ENCODE data around the gene TENM4.

Gene TENM4

GRCh38 chr11:79486242-79486984 lies 45.6 kb upstream of the TENM4 start:
- H3K27me3 ChIP-seq (ENCODE audit: insufficient read depth, low read length, poor library complexity), result peaks cover 7% of the 10 kb centered on the region
- no peaks in the 10 kb centered on the region for H3K9me3 ChIP-seq (ENCODE audit: insufficient read depth, low read length, severe bottlenecking)
- ATAC-seq (ENCODE audit: insufficient read depth, low read depth) (0 out of 3 replicates have a peak, but pooled peaks have one; percentile 50), DNase-seq (no peak)
- H3K9ac ChIP-seq (ENCODE audit: low read depth, low read length), result no peak overlapping the region
- no peaks in the 10 kb centered on the region for H4K20me1 ChIP-seq (ENCODE audit: insufficient read depth, low read length)
- no peak overlapping the region for H3K27ac ChIP-seq (ENCODE audit: low read length)
- H2AFZ ChIP-seq (ENCODE audit: low read depth, low read length), result no peak overlapping the region
- H3K4me3 ChIP-seq (ENCODE audit: low read depth in 1 of 2, low read length in 2 of 2), result no peak overlapping the region
- H3K36me3 ChIP-seq (ENCODE audit: insufficient read depth, low read length), result no peaks in the 10 kb centered on the region
- H3K4me1 ChIP-seq (ENCODE audit: insufficient read depth, low read length), result no peaks in the 10 kb centered on the region
- H3K4me2 ChIP-seq (ENCODE audit: insufficient read depth, low read length), result no peak overlapping the region
- H3K79me2 ChIP-seq (ENCODE audit: insufficient read depth, low read length), result no peaks in the 10 kb centered on the region
- TF ChIP-seq EZH2 (IDR thresholded peaks at IDR 0.05; ENCODE audit: borderline replicate concordance, low read depth, low read length, severe bottlenecking), result no peak
- TF ChIP-seq CTCF (IDR thresholded peaks at IDR 0.05; ENCODE audit: borderline replicate concordance, extremely low read depth, low read length, poor library complexity, severe bottlenecking), result no peak

GRCh38 chr11:79485694-79486093 lies 44.9 kb upstream of the TENM4 start:
- no peak overlapping the region for H2AFZ ChIP-seq (ENCODE audit: low read depth, low read length)

GRCh38 chr11:79484872-79485271 lies 44.0 kb upstream of the TENM4 start:
- Histone ChIP-seq H3K36me3 (ENCODE audit: insufficient read depth, low read length) (no peaks in the 10 kb centered on the region), H3K4me3 (ENCODE audit: low read depth in 1 of 2, low read length in 2 of 2) (no peak overlapping the region), H4K20me1 (ENCODE audit: insufficient read depth, low read length) (no peaks in the 10 kb centered on the region), H3K27ac (ENCODE audit: low read length) (no peak overlapping the region), H3K4me1 (ENCODE audit: insufficient read depth, low read length) (no peaks in the 10 kb centered on the region), H3K79me2 (ENCODE audit: insufficient read depth, low read length) (no peaks in the 10 kb centered on the region), H2AFZ (ENCODE audit: low read depth, low read length) (no peak overlapping the region), H3K4me2 (ENCODE audit: insufficient read depth, low read length) (no peak overlapping the region), H3K27me3 (ENCODE audit: insufficient read depth, low read length, poor library complexity) (peaks cover 5% of the 10 kb centered on the region), H3K9me3 (ENCODE audit: insufficient read depth, low read length, severe bottlenecking) (no peaks in the 10 kb centered on the region), H3K9ac (ENCODE audit: low read depth, low read length) (no peak overlapping the region)
- no peak for TF ChIP-seq CTCF (IDR thresholded peaks at IDR 0.05; ENCODE audit: borderline replicate concordance, extremely low read depth, low read length, poor library complexity, severe bottlenecking)
- no peak for TF ChIP-seq EZH2 (IDR thresholded peaks at IDR 0.05; ENCODE audit: borderline replicate concordance, low read depth, low read length, severe bottlenecking)
- DNase-seq, result no peak
- no peak for ATAC-seq (ENCODE audit: insufficient read depth, low read depth)

More at GRCh38 chr11:79485694-79486093, 44.9 kb upstream of the TENM4 start:
- H3K4me2 ChIP-seq (ENCODE audit: insufficient read depth, low read length), result no peak overlapping the region
- no peak overlapping the region for H3K9ac ChIP-seq (ENCODE audit: low read depth, low read length)
- H3K36me3 ChIP-seq (ENCODE audit: insufficient read depth, low read length), result no peaks in the 10 kb centered on the region
- no peak overlapping the region for H3K4me3 ChIP-seq (ENCODE audit: low read depth in 1 of 2, low read length in 2 of 2)
- no peak for DNase-seq
- no peak for TF ChIP-seq CTCF (IDR thresholded peaks at IDR 0.05; ENCODE audit: borderline replicate concordance, extremely low read depth, low read length, poor library complexity, severe bottlenecking)
- no peak for TF ChIP-seq EZH2 (IDR thresholded peaks at IDR 0.05; ENCODE audit: borderline replicate concordance, low read depth, low read length, severe bottlenecking)
- no peak overlapping the region for H3K27ac ChIP-seq (ENCODE audit: low read length)
- no peak for ATAC-seq (ENCODE audit: insufficient read depth, low read depth)
- H3K27me3 ChIP-seq (ENCODE audit: insufficient read depth, low read length, poor library complexity), result peaks cover 7% of the 10 kb centered on the region
- H3K4me1 ChIP-seq (ENCODE audit: insufficient read depth, low read length), result no peaks in the 10 kb centered on the region
- H4K20me1 ChIP-seq (ENCODE audit: insufficient read depth, low read length), result no peaks in the 10 kb centered on the region
- H3K9me3 ChIP-seq (ENCODE audit: insufficient read depth, low read length, severe bottlenecking), result no peaks in the 10 kb centered on the region
- no peaks in the 10 kb centered on the region for H3K79me2 ChIP-seq (ENCODE audit: insufficient read depth, low read length)

Measured in DND-41 (cell line).